ENCODE data around the gene PCSK2.

PCSK2 gene

DNA sequence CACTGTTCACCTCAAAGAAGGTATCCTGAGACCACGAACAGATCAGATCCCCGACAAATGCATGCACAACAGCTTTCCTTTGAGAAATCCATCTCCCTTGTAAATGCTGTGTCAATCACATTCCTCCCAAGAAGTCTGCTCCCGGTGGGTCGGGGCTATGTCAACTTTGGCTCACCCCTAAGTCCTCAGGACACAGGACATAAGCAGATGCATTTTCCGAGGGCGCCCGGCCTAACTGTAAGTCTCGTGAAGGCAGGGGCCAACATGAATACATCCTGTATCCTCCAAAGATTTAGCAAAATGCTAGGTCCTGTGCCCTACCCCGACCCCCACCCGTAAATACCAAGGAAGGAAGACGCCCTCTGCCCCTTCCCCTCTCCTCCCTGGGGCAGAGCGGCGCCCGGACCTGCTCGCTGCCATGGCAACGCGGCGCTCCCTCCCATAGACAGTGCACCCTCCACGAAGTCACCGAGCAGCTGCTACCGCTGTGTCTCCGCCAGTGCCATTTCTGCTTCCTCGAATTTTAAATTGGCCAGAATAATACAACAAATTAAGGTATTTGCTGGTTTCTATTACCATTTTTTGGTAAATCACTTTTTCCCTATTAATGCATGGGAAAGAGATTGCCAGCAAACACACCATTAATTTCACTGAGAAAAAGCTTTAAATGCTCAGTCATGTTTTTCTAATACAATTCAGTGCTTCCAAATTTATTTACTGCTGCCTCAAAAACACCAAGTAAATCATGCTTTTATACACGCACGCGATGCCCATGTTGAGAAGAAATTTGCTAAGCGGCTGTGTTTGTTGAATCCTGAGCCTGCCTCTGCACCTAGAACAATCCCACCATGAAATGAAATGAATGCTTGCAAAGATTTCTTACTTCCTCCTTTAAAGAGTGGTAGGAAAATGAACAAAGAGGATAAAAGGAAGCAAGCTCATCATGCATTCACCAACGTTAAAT is 100.6 kb downstream of the PCSK2 start:
- ChIA-PET CTCF (no interaction called here), POLR2A (no interaction called here)
- 27% methylated on average over 13 of the region's 28 CpGs for WGBS (ENCODE audit: insufficient coverage)
- Histone ChIP-seq H3K9me3 (ENCODE audit: control extremely low read depth in 1 of 5, control insufficient read depth in 4 of 5, insufficient read depth in 2 of 5, low read depth in 1 of 5, low read length in 4 of 5) (no peaks in the 10 kb centered on the region), H3K27ac (ENCODE audit: insufficient read depth in 1 of 2, low read depth in 1 of 2, low read length in 2 of 2, poor library complexity in 1 of 2, severe bottlenecking in 2 of 2) (no peak overlapping the region), H3K4me3 (ENCODE audit: control insufficient read depth in 1 of 7, extremely low read depth in 1 of 7, insufficient read depth in 4 of 7, low read depth in 2 of 7, low read length in 6 of 7) (no peak overlapping the region), H3K36me3 (ENCODE audit: control insufficient read depth in 4 of 4, insufficient read depth in 4 of 4, low read length in 3 of 4) (no peaks in the 10 kb centered on the region), H3K4me1 (ENCODE audit: control extremely low read depth in 1 of 4, control insufficient read depth in 4 of 4, insufficient read depth in 4 of 4, low read length in 3 of 4) (no peaks in the 10 kb centered on the region), H3K27me3 (replicated peaks in 2 of 5; ENCODE audit: control insufficient read depth in 4 of 5, insufficient read depth in 5 of 5, low read length in 4 of 5) (peaks cover 0 to 20% (median 12%) of the 10 kb centered on the region in 5 experiments)
- no peak for DNase-seq

DNA sequence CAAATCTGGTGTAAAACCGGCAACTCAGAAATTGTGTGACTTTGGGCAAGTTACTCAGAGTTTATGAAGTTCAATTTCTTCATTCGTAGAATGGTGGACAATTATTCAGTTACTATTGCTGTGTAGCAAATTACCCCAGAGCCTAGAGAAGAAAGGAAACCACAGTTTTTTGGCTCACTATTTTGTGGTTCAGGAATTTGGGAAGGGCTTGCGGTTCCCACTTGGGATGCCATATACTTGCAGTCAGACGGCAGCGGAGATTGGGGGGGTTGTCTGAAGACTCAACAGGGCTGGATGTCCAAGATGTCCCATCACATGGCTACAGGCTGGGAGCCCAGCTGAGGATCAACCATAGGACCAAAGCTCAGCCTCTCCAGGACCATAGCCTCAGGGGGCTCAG is 108.1 kb downstream of the PCSK2 start:
- DNase-seq, result no peak

DNA sequence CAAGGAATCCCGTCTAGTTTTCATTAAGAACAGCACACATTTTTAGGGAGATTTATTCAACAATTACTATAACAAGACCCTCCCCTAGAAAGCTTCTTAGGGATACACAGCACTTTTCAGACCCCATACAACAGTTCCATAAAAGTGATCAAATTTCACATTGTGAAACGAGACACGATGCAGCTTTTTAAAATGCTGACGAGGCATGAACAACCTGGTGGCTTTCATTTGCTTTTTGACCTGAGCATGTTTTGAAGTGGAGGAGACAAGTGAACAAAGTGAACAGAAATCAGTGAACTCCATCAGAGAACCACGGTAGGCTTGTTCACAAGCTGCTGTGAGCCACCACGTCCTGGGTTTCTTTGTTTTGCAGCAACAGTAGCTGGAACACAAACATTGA is 112.2 kb downstream of the PCSK2 start:
- Histone ChIP-seq H3K27ac (ENCODE audit: insufficient read depth in 1 of 2, low read depth in 1 of 2, low read length in 2 of 2, poor library complexity in 1 of 2, severe bottlenecking in 2 of 2) (no peak overlapping the region), H3K27me3 (replicated peaks in 2 of 5; ENCODE audit: control insufficient read depth in 4 of 5, insufficient read depth in 5 of 5, low read length in 4 of 5) (no peaks in the 10 kb centered on the region), H3K4me1 (ENCODE audit: control extremely low read depth in 1 of 4, control insufficient read depth in 4 of 4, insufficient read depth in 4 of 4, low read length in 3 of 4) (no peaks in the 10 kb centered on the region), H3K9me3 (ENCODE audit: control extremely low read depth in 1 of 5, control insufficient read depth in 4 of 5, insufficient read depth in 2 of 5, low read depth in 1 of 5, low read length in 4 of 5) (peaks cover 0 to 1% (median 0%) of the 10 kb centered on the region in 5 experiments), H3K4me3 (ENCODE audit: control insufficient read depth in 1 of 7, extremely low read depth in 1 of 7, insufficient read depth in 4 of 7, low read depth in 2 of 7, low read length in 6 of 7) (no peak overlapping the region), H3K36me3 (ENCODE audit: control insufficient read depth in 4 of 4, insufficient read depth in 4 of 4, low read length in 3 of 4) (no peaks in the 10 kb centered on the region)
- ChIA-PET CTCF (no interaction called here), POLR2A (no interaction called here)
- no peak for DNase-seq
- 69% methylated on average over 6 of the region's 6 CpGs for WGBS (ENCODE audit: insufficient coverage)

More for the DNA sequence above, 108.1 kb downstream of the PCSK2 start:
- Histone ChIP-seq H3K36me3 (ENCODE audit: control insufficient read depth in 4 of 4, insufficient read depth in 4 of 4, low read length in 3 of 4) (no peaks in the 10 kb centered on the region), H3K27me3 (replicated peaks in 2 of 5; ENCODE audit: control insufficient read depth in 4 of 5, insufficient read depth in 5 of 5, low read length in 4 of 5) (no peaks in the 10 kb centered on the region), H3K9me3 (ENCODE audit: control extremely low read depth in 1 of 5, control insufficient read depth in 4 of 5, insufficient read depth in 2 of 5, low read depth in 1 of 5, low read length in 4 of 5) (no peaks in the 10 kb centered on the region), H3K27ac (ENCODE audit: insufficient read depth in 1 of 2, low read depth in 1 of 2, low read length in 2 of 2, poor library complexity in 1 of 2, severe bottlenecking in 2 of 2) (no peak overlapping the region), H3K4me1 (ENCODE audit: control extremely low read depth in 1 of 4, control insufficient read depth in 4 of 4, insufficient read depth in 4 of 4, low read length in 3 of 4) (no peaks in the 10 kb centered on the region), H3K4me3 (ENCODE audit: control insufficient read depth in 1 of 7, extremely low read depth in 1 of 7, insufficient read depth in 4 of 7, low read depth in 2 of 7, low read length in 6 of 7) (no peak overlapping the region)
- POLR2A ChIA-PET, result no interaction called here
- 98% methylated on average over 4 of the region's 5 CpGs for WGBS (ENCODE audit: insufficient coverage)
- CTCF ChIA-PET, result no interaction called here

DNA sequence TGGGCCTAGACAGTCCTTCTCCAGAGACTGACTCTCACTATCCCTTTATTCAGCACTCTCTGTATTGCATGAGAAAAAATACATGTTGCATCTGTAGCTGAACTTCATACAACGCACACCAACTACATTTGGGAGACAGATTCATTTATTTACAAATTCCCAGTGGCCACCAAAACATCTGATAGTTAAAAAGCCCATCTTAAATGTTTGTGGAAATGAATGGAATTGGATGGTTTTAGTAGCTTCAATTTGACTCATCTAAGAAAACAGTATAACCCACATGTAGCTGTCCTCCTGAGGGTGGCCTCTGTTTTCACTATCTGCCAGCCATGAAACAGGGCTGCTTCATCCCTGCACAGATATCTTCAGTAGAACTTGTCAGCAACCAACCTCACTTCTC is 116.3 kb downstream of the PCSK2 start:
- Histone ChIP-seq H3K27me3 (replicated peaks in 2 of 5; ENCODE audit: control insufficient read depth in 4 of 5, insufficient read depth in 5 of 5, low read length in 4 of 5) (no peaks in the 10 kb centered on the region), H3K36me3 (ENCODE audit: control insufficient read depth in 4 of 4, insufficient read depth in 4 of 4, low read length in 3 of 4) (no peaks in the 10 kb centered on the region), H3K4me3 (ENCODE audit: control insufficient read depth in 1 of 7, extremely low read depth in 1 of 7, insufficient read depth in 4 of 7, low read depth in 2 of 7, low read length in 6 of 7) (no peak overlapping the region), H3K27ac (ENCODE audit: insufficient read depth in 1 of 2, low read depth in 1 of 2, low read length in 2 of 2, poor library complexity in 1 of 2, severe bottlenecking in 2 of 2) (no peak overlapping the region), H3K4me1 (ENCODE audit: control extremely low read depth in 1 of 4, control insufficient read depth in 4 of 4, insufficient read depth in 4 of 4, low read length in 3 of 4) (no peaks in the 10 kb centered on the region), H3K9me3 (ENCODE audit: control extremely low read depth in 1 of 5, control insufficient read depth in 4 of 5, insufficient read depth in 2 of 5, low read depth in 1 of 5, low read length in 4 of 5) (peaks cover 0 to 1% (median 0%) of the 10 kb centered on the region in 5 experiments)
- DNase-seq, result no peak
- WGBS (ENCODE audit: insufficient coverage), result no CpG with 5 or more reads among the region's 1 CpG
- POLR2A ChIA-PET, result no interaction called here
- CTCF ChIA-PET, result no interaction called here

DNA sequence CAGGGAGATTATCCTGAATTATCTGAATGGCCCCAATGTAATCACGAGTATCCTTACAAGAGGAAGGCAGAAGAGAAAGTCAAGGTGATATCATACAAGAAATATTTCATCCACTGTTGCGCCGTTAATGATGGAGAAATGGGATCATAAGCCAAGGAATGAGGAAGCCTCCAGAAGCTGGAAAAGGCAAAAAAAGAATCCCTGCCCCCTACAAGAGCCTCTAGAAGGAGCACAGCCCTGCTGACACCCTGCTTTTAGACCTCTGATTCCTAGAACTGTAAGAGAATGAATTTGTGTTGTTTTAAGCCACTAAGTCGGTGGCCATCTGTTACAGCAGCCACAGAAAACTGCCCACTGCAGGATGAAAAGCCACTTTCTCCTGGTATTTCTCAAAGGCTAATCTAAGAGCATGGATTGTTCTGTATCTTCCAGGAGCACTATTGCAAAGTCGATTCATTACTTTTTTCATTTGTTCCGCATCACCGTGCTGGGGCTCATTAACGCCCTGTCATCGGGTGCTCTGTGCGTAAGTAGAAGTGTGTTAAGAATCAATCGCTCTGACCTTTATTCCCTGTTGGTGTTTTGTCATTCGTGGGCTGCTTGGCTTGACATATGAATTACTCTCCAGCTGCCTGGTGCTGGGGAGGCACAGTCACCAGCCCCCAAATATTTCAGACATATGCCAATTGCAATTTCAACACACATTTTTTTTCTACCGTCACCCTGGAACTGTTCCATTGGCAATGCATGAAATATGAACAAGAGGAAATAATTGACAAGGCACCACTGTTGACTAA is 117.0 kb downstream of the PCSK2 start:
- CTCF ChIA-PET, result no interaction called here
- DNase-seq, result no peak
- 81% methylated on average over 13 of the region's 13 CpGs for WGBS (ENCODE audit: insufficient coverage)

DNA sequence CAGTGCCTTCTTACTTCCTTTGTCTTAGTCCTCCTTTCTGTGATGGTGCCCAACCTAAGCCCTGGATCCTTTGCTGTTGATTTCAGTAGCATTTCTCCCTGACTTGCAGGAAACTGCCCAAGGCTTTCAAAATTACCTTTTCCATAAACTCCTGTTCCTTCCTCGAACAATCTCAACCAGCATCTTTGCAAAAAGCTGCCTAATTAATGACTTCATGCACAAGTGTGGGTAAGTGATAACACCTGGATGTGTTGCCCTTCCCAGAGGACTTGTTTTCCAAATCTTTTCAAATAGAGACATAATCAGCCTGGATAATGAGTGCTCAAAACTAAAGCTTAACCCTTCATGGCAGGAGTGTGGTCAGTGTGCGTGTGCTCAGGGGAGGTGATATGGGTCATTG is 118.0 kb downstream of the PCSK2 start:
- H3K4me3 ChIP-seq (ENCODE audit: control insufficient read depth in 1 of 7, extremely low read depth in 1 of 7, insufficient read depth in 4 of 7, low read depth in 2 of 7, low read length in 6 of 7), result no peak overlapping the region
- ChIA-PET CTCF (no interaction called here), POLR2A (no interaction called here)
- 92% methylated on average over 1 of the region's 2 CpGs for WGBS (ENCODE audit: insufficient coverage)
- DNase-seq, result no peak
- no peaks in the 10 kb centered on the region for H3K4me1 ChIP-seq (ENCODE audit: control extremely low read depth in 1 of 4, control insufficient read depth in 4 of 4, insufficient read depth in 4 of 4, low read length in 3 of 4)
- H3K9me3 ChIP-seq (ENCODE audit: control extremely low read depth in 1 of 5, control insufficient read depth in 4 of 5, insufficient read depth in 2 of 5, low read depth in 1 of 5, low read length in 4 of 5), result peaks cover 0 to 1% (median 0%) of the 10 kb centered on the region in 5 experiments
- H3K27ac ChIP-seq (ENCODE audit: insufficient read depth in 1 of 2, low read depth in 1 of 2, low read length in 2 of 2, poor library complexity in 1 of 2, severe bottlenecking in 2 of 2), result no peak overlapping the region
- no peaks in the 10 kb centered on the region for H3K36me3 ChIP-seq (ENCODE audit: control insufficient read depth in 4 of 4, insufficient read depth in 4 of 4, low read length in 3 of 4)
- no peaks in the 10 kb centered on the region for H3K27me3 ChIP-seq (replicated peaks in 2 of 5; ENCODE audit: control insufficient read depth in 4 of 5, insufficient read depth in 5 of 5, low read length in 4 of 5)

More for the DNA sequence above, 117.0 kb downstream of the PCSK2 start:
- Histone ChIP-seq H3K27me3 (replicated peaks in 2 of 5; ENCODE audit: control insufficient read depth in 4 of 5, insufficient read depth in 5 of 5, low read length in 4 of 5) (no peaks in the 10 kb centered on the region), H3K27ac (ENCODE audit: insufficient read depth in 1 of 2, low read depth in 1 of 2, low read length in 2 of 2, poor library complexity in 1 of 2, severe bottlenecking in 2 of 2) (no peak overlapping the region), H3K4me1 (ENCODE audit: control extremely low read depth in 1 of 4, control insufficient read depth in 4 of 4, insufficient read depth in 4 of 4, low read length in 3 of 4) (no peaks in the 10 kb centered on the region), H3K36me3 (ENCODE audit: control insufficient read depth in 4 of 4, insufficient read depth in 4 of 4, low read length in 3 of 4) (no peaks in the 10 kb centered on the region), H3K4me3 (ENCODE audit: control insufficient read depth in 1 of 7, extremely low read depth in 1 of 7, insufficient read depth in 4 of 7, low read depth in 2 of 7, low read length in 6 of 7) (no peak overlapping the region), H3K9me3 (ENCODE audit: control extremely low read depth in 1 of 5, control insufficient read depth in 4 of 5, insufficient read depth in 2 of 5, low read depth in 1 of 5, low read length in 4 of 5) (peaks cover 0 to 1% (median 0%) of the 10 kb centered on the region in 5 experiments)
- POLR2A ChIA-PET, result no interaction called here

DNA sequence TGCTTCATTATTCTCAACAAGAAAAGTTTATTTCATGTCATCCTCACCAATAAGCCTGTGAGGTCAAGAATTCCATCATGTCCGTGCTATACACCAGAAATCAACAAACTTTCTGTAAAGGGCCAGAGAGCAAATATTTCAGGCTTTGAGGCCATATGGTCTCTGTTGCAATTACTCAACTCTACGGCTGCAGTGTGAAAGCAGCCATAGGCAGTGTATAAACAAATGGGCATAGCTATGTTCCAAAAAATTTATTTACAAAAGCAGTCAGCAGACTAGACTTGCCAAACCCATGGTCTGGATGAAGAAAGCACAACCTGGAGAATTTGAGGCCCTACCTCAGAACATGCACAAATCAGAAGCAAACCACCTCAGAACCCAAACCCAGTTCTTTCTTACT is 118.5 kb downstream of the PCSK2 start:
- ChIA-PET CTCF (no interaction called here), POLR2A (no interaction called here)
- DNase-seq, result no peak
- Histone ChIP-seq H3K4me1 (ENCODE audit: control extremely low read depth in 1 of 4, control insufficient read depth in 4 of 4, insufficient read depth in 4 of 4, low read length in 3 of 4) (no peaks in the 10 kb centered on the region), H3K9me3 (ENCODE audit: control extremely low read depth in 1 of 5, control insufficient read depth in 4 of 5, insufficient read depth in 2 of 5, low read depth in 1 of 5, low read length in 4 of 5) (peaks cover 0 to under 1% (median 0%) of the 10 kb centered on the region in 5 experiments), H3K27ac (ENCODE audit: insufficient read depth in 1 of 2, low read depth in 1 of 2, low read length in 2 of 2, poor library complexity in 1 of 2, severe bottlenecking in 2 of 2) (no peak overlapping the region), H3K27me3 (replicated peaks in 2 of 5; ENCODE audit: control insufficient read depth in 4 of 5, insufficient read depth in 5 of 5, low read length in 4 of 5) (no peaks in the 10 kb centered on the region), H3K4me3 (ENCODE audit: control insufficient read depth in 1 of 7, extremely low read depth in 1 of 7, insufficient read depth in 4 of 7, low read depth in 2 of 7, low read length in 6 of 7) (no peak overlapping the region), H3K36me3 (ENCODE audit: control insufficient read depth in 4 of 4, insufficient read depth in 4 of 4, low read length in 3 of 4) (no peaks in the 10 kb centered on the region)
- 100% methylated on average over 1 of the region's 2 CpGs for WGBS (ENCODE audit: insufficient coverage)

Measured in common myeloid progenitor, CD34-positive (primary cell).